COLO829 (cell line): ENCODE data around the gene TMEM147.

Source experiments
- DNase-seq: peaks from one replicate; pipeline ENCODE4 v3.0.0; 2012; ENCODE audit warnings: low spot score

Gene TMEM147

GRCh38 chr19:35519291-35519690 lies 26.1 kb upstream of the TMEM147 start:
- DNase-seq, result no peak

GRCh38 chr19:35521124-35521743 lies 24.2 kb upstream of the TMEM147 start:
- peak; percentile 57 for DNase-seq

GRCh38 chr19:35522745-35523327 lies 22.6 kb upstream of the TMEM147 start:
- DNase-seq, result no peak

GRCh38 chr19:35524181-35524837 lies 21.1 kb upstream of the TMEM147 start:
- DNase-seq, result no peak

- no peak for DNase-seq
These were observed 19.6 kb upstream of the TMEM147 start for GRCh38 chr19:35525873-35526272.

- no peak for DNase-seq
These were observed 17.0 kb upstream of the TMEM147 start, which contains the start of gene SBSN for GRCh38 chr19:35528218-35529038. TSS of gene SBSN (minus strand) at chr19:35528311. CDS start at chr19:35528281, 30 bp downstream.

GRCh38 chr19:35529241-35530218 lies 15.9 kb upstream of the TMEM147 start:
- no peak for DNase-seq

GRCh38 chr19:35531291-35531690 lies 14.1 kb upstream of the TMEM147 start:
- no peak for DNase-seq

- DNase-seq, result no peak
These were observed 12.1 kb upstream of the TMEM147 start, which contains the start of gene GAPDHS for GRCh38 chr19:35533201-35533821. TSS of gene GAPDHS (plus strand) at chr19:35533456. CDS start at chr19:35533528, 72 bp downstream.

GRCh38 chr19:35533822-35534392 lies 11.5 kb upstream of the TMEM147 start:
- no peak for DNase-seq

GRCh38 chr19:35534803-35535480 lies 10.5 kb upstream of the TMEM147 start:
- DNase-seq, result no peak

- no peak for DNase-seq
These were observed 6.1 kb upstream of the TMEM147 start for GRCh38 chr19:35539314-35539713.

- DNase-seq, result no peak
These were observed 5.6 kb upstream of the TMEM147 start for GRCh38 chr19:35539850-35540249.

GRCh38 chr19:35540356-35540927 lies 5.0 kb upstream of the TMEM147 start:
- no peak for DNase-seq

- DNase-seq, result no peak
These were observed 3.2 kb upstream of the TMEM147 start for GRCh38 chr19:35542209-35542608.

GRCh38 chr19:35543280-35544109 lies 1.9 kb upstream of the TMEM147 start:
- no peak for DNase-seq

- no peak for DNase-seq
These were observed 1.2 kb upstream of the TMEM147 start for GRCh38 chr19:35544110-35544802.

GRCh38 chr19:35545855-35546381 lies 492 bp downstream of the TMEM147 start:
- no peak for DNase-seq
